Activated CD8-positive, alpha-beta T cell treated with anti-CD3 and anti-CD28 coated beads for 36 hours (primary cell): ENCODE data around the gene AQP6. TPM values are rescaled to one million over a fixed set of nuclear protein-coding genes. Genes with fewer than 3 reads are reported as not detected.

Source experiments
- ATAC-seq: fragments of 200-7000 bp; cut with Tn5 transposase; one replicate; pipeline ENCODE4 v1.10.0; 2021; ENCODE audit warnings: mild to moderate bottlenecking, moderate library complexity
- CTCF ChIA-PET: fragments of 350-600 bp; sonication (Branson Sonifier 250); formaldehyde crosslinking; loops from one replicate; lab custom pipeline; 2021; ENCODE audit warnings: antibody characterized with exemption; lab: Charles Lee
- POLR2A ChIA-PET: fragments of 350-600 bp; sonication (Branson Sonifier 250); formaldehyde crosslinking; loops from one replicate; lab custom pipeline; 2021; ENCODE audit warnings: antibody characterized with exemption; lab: Charles Lee
- DNase-seq: peaks from one replicate; pipeline ENCODE4 v3.0.0-alpha.2; 2020
- H3K27ac Mint-ChIP-seq: one replicate; pipeline ENCODE4 v1.8.0; 2021; ENCODE audit warnings: mild to moderate bottlenecking, mixed read lengths
- H3K27me3 Mint-ChIP-seq: one replicate; pipeline ENCODE4 v1.8.0; 2021; ENCODE audit warnings: mixed read lengths
- H3K36me3 Mint-ChIP-seq: one replicate; pipeline ENCODE4 v1.8.0; 2021; ENCODE audit warnings: low read depth, mixed read lengths
- H3K4me1 Mint-ChIP-seq: one replicate; pipeline ENCODE4 v1.8.0; 2021; ENCODE audit warnings: low read depth, mixed read lengths
- H3K4me3 Mint-ChIP-seq: one replicate; pipeline ENCODE4 v1.8.0; 2021; ENCODE audit warnings: mild to moderate bottlenecking, moderate library complexity, mixed read lengths
- H3K9me3 Mint-ChIP-seq: one replicate; pipeline ENCODE4 v1.8.0; 2021; ENCODE audit warnings: mixed read lengths
- intact Hi-C: fragments of 100-400 bp; cut with micrococcal nuclease; formaldehyde crosslinking; loops from one replicate; pipeline ENCODE4 v1.10.0; 2022
- total RNA-seq, 2 experiments: library from RNA; stranded (reverse); gene quantifications; one replicate each; pipeline ENCODE4 v1.2.3, GENCODE V29; 2021
- TF ChIP-seq, protein P1 (sequence below): fragments of 200-600 bp; IDR thresholded peaks from one replicate; pipeline ENCODE4 v1.8.0; 2022; ENCODE audit warnings: antibody characterized with exemption, mild to moderate bottlenecking

AQP6 gene
- total RNA-seq, 2 experiments from 2014 or later: not detected

DNA sequence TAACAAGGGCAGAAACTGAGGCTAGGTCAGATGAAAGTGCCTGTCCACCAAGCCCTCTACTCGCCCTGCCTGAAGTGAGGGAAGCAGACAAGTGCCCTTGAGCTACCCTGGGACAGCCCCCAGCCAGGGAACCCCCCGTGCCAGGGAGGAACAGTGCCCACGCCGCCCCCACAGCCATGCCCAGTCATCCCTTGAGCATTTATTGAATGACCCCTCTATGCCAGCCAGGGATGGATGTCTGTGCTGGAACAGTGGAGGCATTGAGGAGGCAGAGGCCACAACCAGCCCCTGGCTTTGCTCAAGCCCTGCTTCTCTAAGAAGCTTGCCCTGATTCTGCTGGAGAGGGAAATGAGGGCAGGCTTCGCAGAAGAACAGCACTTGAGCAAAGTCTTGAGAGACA, 3.7 kb upstream of the AQP6 start:
- H3K36me3 Mint-ChIP-seq: no peaks in the 10 kb centered on the region
- ChIA-PET CTCF (interaction anchor here (0.8 to 9.6 kb wide), 14 partner anchors 10 to 207 kb away, joined by 3 to 128 read pairs (median 28); partner anchors contain the start of gene AQP2), POLR2A (no interaction called here)
- H3K27ac Mint-ChIP-seq: no peak overlapping the region
- TF ChIP-seq, protein P1, sequence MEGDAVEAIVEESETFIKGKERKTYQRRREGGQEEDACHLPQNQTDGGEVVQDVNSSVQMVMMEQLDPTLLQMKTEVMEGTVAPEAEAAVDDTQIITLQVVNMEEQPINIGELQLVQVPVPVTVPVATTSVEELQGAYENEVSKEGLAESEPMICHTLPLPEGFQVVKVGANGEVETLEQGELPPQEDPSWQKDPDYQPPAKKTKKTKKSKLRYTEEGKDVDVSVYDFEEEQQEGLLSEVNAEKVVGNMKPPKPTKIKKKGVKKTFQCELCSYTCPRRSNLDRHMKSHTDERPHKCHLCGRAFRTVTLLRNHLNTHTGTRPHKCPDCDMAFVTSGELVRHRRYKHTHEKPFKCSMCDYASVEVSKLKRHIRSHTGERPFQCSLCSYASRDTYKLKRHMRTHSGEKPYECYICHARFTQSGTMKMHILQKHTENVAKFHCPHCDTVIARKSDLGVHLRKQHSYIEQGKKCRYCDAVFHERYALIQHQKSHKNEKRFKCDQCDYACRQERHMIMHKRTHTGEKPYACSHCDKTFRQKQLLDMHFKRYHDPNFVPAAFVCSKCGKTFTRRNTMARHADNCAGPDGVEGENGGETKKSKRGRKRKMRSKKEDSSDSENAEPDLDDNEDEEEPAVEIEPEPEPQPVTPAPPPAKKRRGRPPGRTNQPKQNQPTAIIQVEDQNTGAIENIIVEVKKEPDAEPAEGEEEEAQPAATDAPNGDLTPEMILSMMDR: no peak
- no peaks in the 10 kb centered on the region for H3K9me3 Mint-ChIP-seq
- no peak overlapping the region for H3K4me3 Mint-ChIP-seq
- H3K27me3 Mint-ChIP-seq: peaks cover 16% of the 10 kb centered on the region
- DNase-seq: no peak
- intact Hi-C loops: loop anchor here (5.0 kb wide), 2 partner anchors 88 to 103 kb away; partner anchors contain the start of gene ASIC1
- ATAC-seq: no peak
- H3K4me1 Mint-ChIP-seq: no peaks in the 10 kb centered on the region

DNA sequence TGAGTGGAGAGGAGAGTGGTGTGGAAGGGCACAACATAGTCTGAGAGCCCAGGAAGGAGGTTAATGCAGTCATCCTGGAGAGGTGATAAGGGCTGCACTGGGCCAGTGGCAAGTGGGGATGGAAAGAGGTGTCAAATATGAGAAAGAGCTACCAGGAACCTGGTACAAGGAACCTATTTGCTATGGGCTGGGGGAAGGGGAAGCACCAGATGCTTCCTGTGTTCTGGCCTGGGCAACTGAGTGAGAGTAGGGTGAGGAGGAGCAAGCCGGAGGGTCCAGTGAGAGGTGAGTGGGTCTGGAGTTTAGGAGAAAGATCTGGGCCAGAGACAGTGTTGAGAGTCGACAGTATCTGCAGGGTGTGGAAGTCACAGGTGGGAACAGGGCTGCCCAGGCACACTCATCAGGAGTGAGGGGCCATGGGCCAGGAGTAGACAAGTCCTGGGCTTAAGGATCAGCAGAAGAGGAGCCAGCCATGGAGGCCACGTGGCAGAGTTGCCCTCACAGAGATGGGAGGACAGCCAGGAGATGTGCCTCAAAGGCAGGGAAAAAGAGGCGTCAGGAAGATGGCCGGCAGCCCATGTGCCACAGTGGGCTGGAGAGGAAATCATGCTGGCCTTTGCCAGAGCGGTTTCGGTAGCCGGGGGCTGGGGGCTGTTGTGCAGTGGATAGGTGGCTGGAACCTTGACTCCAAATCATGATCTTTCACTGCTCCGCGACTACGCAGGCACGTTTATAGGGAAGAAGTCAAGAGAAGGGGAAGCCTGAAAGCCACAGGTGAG, 2.9 kb upstream of the AQP6 start:
- Mint-ChIP-seq H3K4me3 (no peak overlapping the region), H3K27me3 (peaks cover 11% of the 10 kb centered on the region), H3K4me1 (no peaks in the 10 kb centered on the region), H3K9me3 (no peaks in the 10 kb centered on the region), H3K36me3 (no peaks in the 10 kb centered on the region), H3K27ac (no peak overlapping the region)
- TF ChIP-seq, protein P1: no peak
- intact Hi-C loops: loop anchor here (5.0 kb wide), 2 partner anchors 87 to 102 kb away; partner anchors contain the start of gene ASIC1
- no peak for ATAC-seq
- DNase-seq: no peak
- CTCF ChIA-PET: interaction anchor here (0.6 to 9.6 kb wide), 8 partner anchors 13 to 206 kb away, joined by 3 to 128 read pairs (median 28); partner anchors contain the start of gene AQP2
- POLR2A ChIA-PET: interaction anchor here (0.6 kb wide), 1 partner anchor 32 kb away, joined by 3 read pairs; no protein-coding TSS in a partner anchor

DNA sequence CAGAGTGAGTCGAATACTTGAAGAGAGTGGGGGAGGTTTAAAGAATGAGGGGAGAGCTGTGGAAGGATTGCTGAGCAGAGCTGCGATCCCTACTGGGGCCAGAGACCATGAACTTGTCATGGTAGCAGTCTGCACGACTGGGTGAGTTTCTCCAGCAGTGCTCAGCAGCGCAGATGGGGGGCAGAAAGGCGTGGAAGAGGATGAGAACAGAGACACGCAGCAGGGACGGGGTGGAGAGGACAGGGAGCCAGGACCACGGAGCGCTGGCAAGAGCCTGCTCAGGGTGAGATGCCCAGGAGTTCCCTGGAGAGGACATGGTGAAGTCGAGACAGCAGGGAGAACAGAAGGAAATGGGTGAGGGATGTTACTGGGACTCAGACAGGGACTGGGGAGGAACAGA, 2.1 kb upstream of the AQP6 start:
- Mint-ChIP-seq H3K4me1 (no peaks in the 10 kb centered on the region), H3K9me3 (no peaks in the 10 kb centered on the region), H3K4me3 (no peak overlapping the region), H3K36me3 (no peaks in the 10 kb centered on the region), H3K27me3 (peaks cover 11% of the 10 kb centered on the region), H3K27ac (no peak overlapping the region)
- ChIA-PET POLR2A (no interaction called here), CTCF (interaction anchor here (1.1 to 6.2 kb wide), 2 partner anchors 25 to 98 kb away, joined by 4 to 111 read pairs; no protein-coding TSS in a partner anchor)
- DNase-seq: no peak
- ATAC-seq: no peak
- intact Hi-C loops: no loop called here
- TF ChIP-seq, protein P1: no peak

DNA sequence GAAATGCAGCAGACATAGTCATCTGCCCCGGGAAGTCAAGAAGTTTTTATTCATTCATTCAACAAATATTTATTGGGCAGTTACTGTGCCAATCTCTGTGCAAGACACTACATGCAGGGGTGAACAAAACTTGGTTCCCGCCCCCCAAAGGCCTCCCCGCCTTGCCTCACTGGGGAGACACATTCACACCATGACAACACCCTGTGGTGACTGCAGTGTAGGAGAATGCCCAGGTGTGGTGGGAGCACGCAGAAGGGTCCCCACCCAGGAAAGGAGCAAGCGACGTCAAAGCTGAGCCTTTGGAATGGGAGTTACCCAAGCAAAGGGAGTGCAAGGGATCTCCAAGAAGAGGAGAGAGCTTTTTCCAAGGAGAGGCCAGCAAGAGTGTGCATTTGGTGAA, 1.6 kb upstream of the AQP6 start:
- intact Hi-C loops: no loop called here
- ATAC-seq (no peak), DNase-seq (no peak)
- Mint-ChIP-seq H3K27ac (no peak overlapping the region), H3K36me3 (no peaks in the 10 kb centered on the region), H3K4me1 (no peaks in the 10 kb centered on the region), H3K4me3 (no peak overlapping the region), H3K27me3 (peaks cover 10% of the 10 kb centered on the region), H3K9me3 (no peaks in the 10 kb centered on the region)
- POLR2A ChIA-PET: no interaction called here
- CTCF ChIA-PET: interaction anchor here (0.7 to 1.1 kb wide), 2 partner anchors 26 to 69 kb away, joined by 3 to 4 read pairs; no protein-coding TSS in a partner anchor
- TF ChIP-seq, protein P1: no peak

DNA sequence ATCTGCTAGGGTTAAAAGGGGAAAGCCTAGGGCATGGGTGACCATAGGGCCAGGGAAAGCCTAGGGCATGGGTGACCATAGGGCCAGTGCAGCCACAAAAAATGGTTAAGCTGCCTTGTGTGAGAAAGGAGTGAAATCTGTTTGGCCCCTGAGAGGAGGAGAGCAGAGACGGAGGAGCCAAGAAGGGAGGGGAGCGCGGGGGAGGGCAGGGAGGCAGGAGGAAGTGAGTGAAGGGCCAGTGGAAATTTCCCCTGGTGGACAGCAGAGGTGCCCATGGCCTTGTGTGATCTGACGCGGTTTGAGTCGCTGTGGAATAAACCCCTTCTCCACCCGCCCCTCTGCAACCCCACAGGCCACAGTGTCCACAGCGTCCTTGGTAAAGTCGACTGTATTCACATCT, 618 bp upstream of the AQP6 start:
- no peaks in the 10 kb centered on the region for H3K9me3 Mint-ChIP-seq
- DNase-seq: no peak
- ATAC-seq: no peak
- no peak overlapping the region for H3K27ac Mint-ChIP-seq
- CTCF ChIA-PET: interaction anchor here (0.7 to 1.3 kb wide), 2 partner anchors 67 to 68 kb away, joined by 3 read pairs; no protein-coding TSS in a partner anchor
- no peaks in the 10 kb centered on the region for H3K36me3 Mint-ChIP-seq
- TF ChIP-seq, protein P1: no peak
- POLR2A ChIA-PET: no interaction called here
- H3K4me1 Mint-ChIP-seq: no peaks in the 10 kb centered on the region
- no peak overlapping the region for H3K4me3 Mint-ChIP-seq
- intact Hi-C loops: no loop called here
- H3K27me3 Mint-ChIP-seq: peaks cover 3% of the 10 kb centered on the region
